Measurements from ENCODE around the gene CD52. TPM values are rescaled to one million over a fixed set of nuclear protein-coding genes. Genes with fewer than 3 reads are reported as not detected.

Gene CD52
- polyA plus RNA-seq, 1 donor (not counting 4 experiments of a cell fraction or from before 2014, with no cell fraction given) = 0.22 TPM

DNA sequence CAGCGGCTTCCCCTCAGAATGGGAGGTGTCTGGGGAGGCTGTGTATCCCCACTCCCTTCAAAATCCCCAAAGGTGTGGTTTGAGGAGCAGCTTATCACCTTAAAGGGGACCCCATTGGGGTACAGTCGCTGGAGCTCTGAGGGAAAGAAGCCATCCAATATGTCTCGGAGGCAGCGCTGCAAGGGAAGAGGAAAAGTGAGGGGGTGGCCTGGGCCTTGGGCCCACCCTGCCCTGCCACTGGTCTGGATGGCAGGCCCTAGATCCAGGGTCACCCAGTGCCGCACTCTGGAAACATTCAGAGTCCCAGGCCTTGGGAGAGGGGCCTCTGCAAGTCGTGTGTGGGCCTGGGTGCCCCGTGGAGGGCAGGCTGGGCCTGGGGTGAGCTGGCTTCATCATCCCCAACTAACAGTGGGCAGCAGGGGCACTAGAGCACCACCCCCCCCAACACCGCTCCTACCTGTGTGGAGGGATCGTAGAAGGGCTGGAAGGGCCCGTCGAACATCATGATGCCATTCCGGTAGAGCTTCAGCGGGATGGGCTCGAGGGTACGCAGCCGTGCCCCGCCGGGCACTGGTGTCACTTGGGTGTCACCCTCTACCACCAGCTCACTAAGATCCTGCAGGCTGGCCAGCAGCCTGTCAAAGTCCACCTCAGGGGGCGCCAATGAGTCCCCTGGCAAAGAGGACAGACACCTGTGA lies 32.2 kb upstream of the CD52 start:
- dilution Hi-C loops (cut with MboI; ENCODE audit: extremely low pct_ligation_motif_present, low sequenced_read_pairs) = no loop called here
- no peak for DNase-seq (ENCODE audit: low read depth, low spot score)
- Histone ChIP-seq H3K4me1 (ENCODE audit: control insufficient read depth, extremely low read depth, insufficient read depth, low read length) (peaks cover 42% of the 10 kb centered on the region), H3K27ac (ENCODE audit: control insufficient read depth, insufficient read depth, low read length) (no peak overlapping the region), H3K36me3 (ENCODE audit: control insufficient read depth in 2 of 2, extremely low read depth in 1 of 2, insufficient read depth in 2 of 2, low read length in 2 of 2) (peaks cover 17 to 27% of the 10 kb centered on the region in 2 experiments), H3K27me3 (ENCODE audit: control insufficient read depth, extremely low read depth, insufficient read depth, low read length) (no peaks in the 10 kb centered on the region), H3K79me2 (ENCODE audit: control insufficient read depth, insufficient read depth, low read length) (peaks cover 16% of the 10 kb centered on the region), H3K9ac (ENCODE audit: control insufficient read depth, extremely low read depth, insufficient read depth, low read length) (no peak overlapping the region), H3K9me3 (ENCODE audit: control insufficient read depth, low read depth, low read length) (no peaks in the 10 kb centered on the region), H4K20me1 (ENCODE audit: control insufficient read depth, extremely low read depth, insufficient read depth, low read length) (peaks cover 14% of the 10 kb centered on the region), H2AFZ (ENCODE audit: control insufficient read depth, low read length) (no peak overlapping the region), H3K9me1 (ENCODE audit: control insufficient read depth, extremely low read depth, insufficient read depth, low read length) (peaks cover 3% of the 10 kb centered on the region), H3K4me3 (ENCODE audit: control insufficient read depth in 2 of 3, extremely low read depth in 1 of 3, insufficient read depth in 2 of 3, low read depth in 1 of 3, low read length in 3 of 3) (no peak overlapping the region), H3K4me2 (ENCODE audit: control insufficient read depth, extremely low read depth, insufficient read depth, low read depth, low read length) (no peak overlapping the region)
- FAIRE-seq = no peak
- TF ChIP-seq, protein P1, sequence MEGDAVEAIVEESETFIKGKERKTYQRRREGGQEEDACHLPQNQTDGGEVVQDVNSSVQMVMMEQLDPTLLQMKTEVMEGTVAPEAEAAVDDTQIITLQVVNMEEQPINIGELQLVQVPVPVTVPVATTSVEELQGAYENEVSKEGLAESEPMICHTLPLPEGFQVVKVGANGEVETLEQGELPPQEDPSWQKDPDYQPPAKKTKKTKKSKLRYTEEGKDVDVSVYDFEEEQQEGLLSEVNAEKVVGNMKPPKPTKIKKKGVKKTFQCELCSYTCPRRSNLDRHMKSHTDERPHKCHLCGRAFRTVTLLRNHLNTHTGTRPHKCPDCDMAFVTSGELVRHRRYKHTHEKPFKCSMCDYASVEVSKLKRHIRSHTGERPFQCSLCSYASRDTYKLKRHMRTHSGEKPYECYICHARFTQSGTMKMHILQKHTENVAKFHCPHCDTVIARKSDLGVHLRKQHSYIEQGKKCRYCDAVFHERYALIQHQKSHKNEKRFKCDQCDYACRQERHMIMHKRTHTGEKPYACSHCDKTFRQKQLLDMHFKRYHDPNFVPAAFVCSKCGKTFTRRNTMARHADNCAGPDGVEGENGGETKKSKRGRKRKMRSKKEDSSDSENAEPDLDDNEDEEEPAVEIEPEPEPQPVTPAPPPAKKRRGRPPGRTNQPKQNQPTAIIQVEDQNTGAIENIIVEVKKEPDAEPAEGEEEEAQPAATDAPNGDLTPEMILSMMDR (optimal IDR thresholded peaks at IDR 0.05 in 1 of 3, IDR thresholded peaks at IDR 0.05 in 1 of 3, conservative IDR thresholded peaks at IDR 0.05 in 1 of 3; ENCODE audit: extremely low read depth in 1 of 3, insufficient read depth in 2 of 3, low read length in 3 of 3) = peak in 2 of 3 experiments; percentile 52 to 59
- no peak for TF ChIP-seq EZH2 (IDR thresholded peaks at IDR 0.05; ENCODE audit: low read length)

DNA sequence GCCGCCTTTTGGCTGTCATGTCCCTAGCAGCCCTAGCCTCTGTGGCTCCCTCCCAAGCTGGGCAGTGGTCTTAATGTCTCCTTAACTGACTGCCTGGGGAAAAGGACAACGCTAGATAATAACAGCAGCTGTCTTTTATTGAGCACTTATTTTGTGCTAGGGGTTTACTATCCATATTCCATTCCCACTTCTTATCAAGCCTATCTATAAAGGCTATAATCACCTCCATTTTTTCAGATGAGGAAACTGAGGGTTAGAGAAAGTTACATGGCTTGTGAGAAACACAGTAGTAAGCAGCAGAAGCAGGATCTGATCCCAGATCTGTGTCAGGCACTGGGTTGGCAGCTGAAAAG lies 31.7 kb upstream of the CD52 start:
- dilution Hi-C loops (cut with MboI; ENCODE audit: extremely low pct_ligation_motif_present, low sequenced_read_pairs) = no loop called here
- Histone ChIP-seq H4K20me1 (ENCODE audit: control insufficient read depth, extremely low read depth, insufficient read depth, low read length) (peaks cover 14% of the 10 kb centered on the region), H3K27me3 (ENCODE audit: control insufficient read depth, extremely low read depth, insufficient read depth, low read length) (no peaks in the 10 kb centered on the region), H3K9ac (ENCODE audit: control insufficient read depth, extremely low read depth, insufficient read depth, low read length) (no peak overlapping the region), H3K4me2 (ENCODE audit: control insufficient read depth, extremely low read depth, insufficient read depth, low read depth, low read length) (no peak overlapping the region), H2AFZ (ENCODE audit: control insufficient read depth, low read length) (no peak overlapping the region), H3K9me1 (ENCODE audit: control insufficient read depth, extremely low read depth, insufficient read depth, low read length) (peaks cover 3% of the 10 kb centered on the region), H3K36me3 (ENCODE audit: control insufficient read depth in 2 of 2, extremely low read depth in 1 of 2, insufficient read depth in 2 of 2, low read length in 2 of 2) (peaks cover 15 to 24% of the 10 kb centered on the region in 2 experiments), H3K4me1 (ENCODE audit: control insufficient read depth, extremely low read depth, insufficient read depth, low read length) (peaks cover 39% of the 10 kb centered on the region), H3K9me3 (ENCODE audit: control insufficient read depth, low read depth, low read length) (no peaks in the 10 kb centered on the region), H3K4me3 (ENCODE audit: control insufficient read depth in 2 of 3, extremely low read depth in 1 of 3, insufficient read depth in 2 of 3, low read depth in 1 of 3, low read length in 3 of 3) (no peak overlapping the region), H3K79me2 (ENCODE audit: control insufficient read depth, insufficient read depth, low read length) (peaks cover 11% of the 10 kb centered on the region), H3K27ac (ENCODE audit: control insufficient read depth, insufficient read depth, low read length) (no peak overlapping the region)
- TF ChIP-seq, protein P1 (optimal IDR thresholded peaks at IDR 0.05 in 1 of 3, IDR thresholded peaks at IDR 0.05 in 1 of 3, conservative IDR thresholded peaks at IDR 0.05 in 1 of 3; ENCODE audit: extremely low read depth in 1 of 3, insufficient read depth in 2 of 3, low read length in 3 of 3) = no peak
- TF ChIP-seq EZH2 (IDR thresholded peaks at IDR 0.05; ENCODE audit: low read length) = no peak
- DNase-seq (ENCODE audit: low read depth, low spot score) (no peak), FAIRE-seq (no peak)
